ENCODE data around the gene CWH43. TPM values are rescaled to one million over a fixed set of nuclear protein-coding genes. Genes with fewer than 3 reads are reported as not detected.

The CWH43 gene
- total and polyA plus RNA-seq, 4 donors, result 0.65 to 4.2 (median 1.1) TPM

DNA sequence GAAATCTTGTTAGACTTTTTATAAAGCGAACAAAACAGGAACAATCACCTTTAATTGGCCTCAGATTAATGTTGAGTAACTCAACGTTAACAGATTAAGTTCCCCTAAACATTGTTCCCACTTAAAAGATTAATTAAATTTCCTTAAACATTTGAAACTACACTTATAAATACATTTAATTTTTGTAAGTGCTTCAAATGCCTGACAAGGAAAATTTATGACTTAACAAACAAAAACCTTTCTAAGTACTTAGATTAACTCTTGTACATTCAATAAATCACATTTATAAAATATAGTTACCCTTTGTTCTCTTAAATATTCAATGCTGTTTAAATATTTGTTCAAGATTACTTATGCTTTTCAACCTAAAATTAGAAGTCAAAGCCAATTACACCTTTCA is 40.1 kb upstream of the CWH43 start:
- Histone ChIP-seq H3K27ac (ENCODE audit: low read depth in 1 of 2, low read length in 1 of 2) (no peak overlapping the region), H3K9ac (ENCODE audit: insufficient read depth in 1 of 2, low read length in 2 of 2) (no peak overlapping the region), H3K4me1 (ENCODE audit: control insufficient read depth in 5 of 5, insufficient read depth in 5 of 5, low read length in 5 of 5) (no peaks in the 10 kb centered on the region), H3K27me3 (ENCODE audit: control insufficient read depth in 3 of 3, insufficient read depth in 3 of 3, low read length in 2 of 3) (no peaks in the 10 kb centered on the region), H3K36me3 (ENCODE audit: control insufficient read depth in 4 of 4, insufficient read depth in 4 of 4, low read length in 4 of 4) (no peaks in the 10 kb centered on the region), H3K9me3 (ENCODE audit: control insufficient read depth in 4 of 4, insufficient read depth in 3 of 4, low read length in 3 of 4) (no peaks in the 10 kb centered on the region), H3K4me3 (no peak overlapping the region)
- no peak for ATAC-seq (ENCODE audit: insufficient read depth, low FRiP score)
- TF ChIP-seq, protein P1, sequence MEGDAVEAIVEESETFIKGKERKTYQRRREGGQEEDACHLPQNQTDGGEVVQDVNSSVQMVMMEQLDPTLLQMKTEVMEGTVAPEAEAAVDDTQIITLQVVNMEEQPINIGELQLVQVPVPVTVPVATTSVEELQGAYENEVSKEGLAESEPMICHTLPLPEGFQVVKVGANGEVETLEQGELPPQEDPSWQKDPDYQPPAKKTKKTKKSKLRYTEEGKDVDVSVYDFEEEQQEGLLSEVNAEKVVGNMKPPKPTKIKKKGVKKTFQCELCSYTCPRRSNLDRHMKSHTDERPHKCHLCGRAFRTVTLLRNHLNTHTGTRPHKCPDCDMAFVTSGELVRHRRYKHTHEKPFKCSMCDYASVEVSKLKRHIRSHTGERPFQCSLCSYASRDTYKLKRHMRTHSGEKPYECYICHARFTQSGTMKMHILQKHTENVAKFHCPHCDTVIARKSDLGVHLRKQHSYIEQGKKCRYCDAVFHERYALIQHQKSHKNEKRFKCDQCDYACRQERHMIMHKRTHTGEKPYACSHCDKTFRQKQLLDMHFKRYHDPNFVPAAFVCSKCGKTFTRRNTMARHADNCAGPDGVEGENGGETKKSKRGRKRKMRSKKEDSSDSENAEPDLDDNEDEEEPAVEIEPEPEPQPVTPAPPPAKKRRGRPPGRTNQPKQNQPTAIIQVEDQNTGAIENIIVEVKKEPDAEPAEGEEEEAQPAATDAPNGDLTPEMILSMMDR (IDR thresholded peaks at IDR 0.05; ENCODE audit: control extremely low read depth, extremely low read depth), result no peak
- no peak for DNase-seq
- 49 to 57% methylated on average over 2 of the region's 2 CpGs for WGBS, 2 donors

DNA sequence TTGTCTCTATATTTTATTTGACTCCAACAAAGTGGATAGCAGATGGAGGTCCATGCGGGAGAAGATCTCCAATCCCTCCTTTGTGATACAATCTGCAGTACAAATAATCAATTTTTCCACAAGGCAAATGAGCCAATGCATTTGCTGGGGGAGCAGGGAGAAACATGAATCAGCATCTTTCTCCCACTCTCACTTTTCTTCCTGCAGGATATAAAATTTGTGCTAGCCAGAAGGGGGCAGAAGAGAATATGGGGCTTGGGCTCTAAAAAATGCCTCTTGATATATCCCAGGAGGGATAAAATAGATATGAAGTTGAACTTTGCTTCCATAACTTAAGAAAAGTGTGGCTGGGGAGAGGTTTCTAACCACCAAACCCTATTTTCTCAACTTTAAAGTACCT is 38.3 kb upstream of the CWH43 start:
- Histone ChIP-seq H3K27me3 (ENCODE audit: control insufficient read depth in 3 of 3, insufficient read depth in 3 of 3, low read length in 2 of 3) (no peaks in the 10 kb centered on the region), H3K4me1 (ENCODE audit: control insufficient read depth in 5 of 5, insufficient read depth in 5 of 5, low read length in 5 of 5) (no peaks in the 10 kb centered on the region), H3K4me3 (no peak overlapping the region), H3K36me3 (ENCODE audit: control insufficient read depth in 4 of 4, insufficient read depth in 4 of 4, low read length in 4 of 4) (no peaks in the 10 kb centered on the region), H3K9ac (ENCODE audit: insufficient read depth in 1 of 2, low read length in 2 of 2) (no peak overlapping the region), H3K9me3 (ENCODE audit: control insufficient read depth in 4 of 4, insufficient read depth in 3 of 4, low read length in 3 of 4) (no peaks in the 10 kb centered on the region), H3K27ac (ENCODE audit: low read depth in 1 of 2, low read length in 1 of 2) (no peak overlapping the region)
- TF ChIP-seq, protein P1 (IDR thresholded peaks at IDR 0.05; ENCODE audit: control extremely low read depth, extremely low read depth), result no peak
- 93 to 98% methylated on average over 1 of the region's 1 CpG for WGBS, 2 donors
- DNase-seq (no peak), ATAC-seq (ENCODE audit: insufficient read depth, low FRiP score) (no peak)

DNA sequence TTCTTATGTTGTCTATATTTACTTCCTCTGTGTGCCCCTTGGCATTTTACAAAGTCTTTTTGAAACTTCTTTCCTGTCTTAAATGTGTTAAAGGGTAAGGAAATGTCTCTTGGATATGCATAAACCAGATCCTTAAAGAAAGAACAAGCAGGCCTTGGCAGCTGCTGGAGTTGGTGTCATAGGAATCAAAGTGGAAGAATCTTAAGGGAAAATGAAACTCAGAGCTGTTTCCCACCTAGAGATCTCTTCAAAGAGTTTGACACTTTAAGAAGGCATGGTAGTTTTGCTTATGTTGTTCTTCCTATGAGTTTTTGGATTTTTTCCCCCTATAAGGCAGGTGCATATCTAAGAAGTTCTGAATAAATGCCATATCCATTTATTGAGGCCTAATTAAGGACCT is 37.0 kb upstream of the CWH43 start:
- Histone ChIP-seq H3K27ac (ENCODE audit: low read depth in 1 of 2, low read length in 1 of 2) (no peak overlapping the region), H3K36me3 (ENCODE audit: control insufficient read depth in 4 of 4, insufficient read depth in 4 of 4, low read length in 4 of 4) (no peaks in the 10 kb centered on the region), H3K9ac (ENCODE audit: insufficient read depth in 1 of 2, low read length in 2 of 2) (no peak overlapping the region), H3K4me3 (no peak overlapping the region), H3K9me3 (ENCODE audit: control insufficient read depth in 4 of 4, insufficient read depth in 3 of 4, low read length in 3 of 4) (no peaks in the 10 kb centered on the region), H3K4me1 (ENCODE audit: control insufficient read depth in 5 of 5, insufficient read depth in 5 of 5, low read length in 5 of 5) (no peaks in the 10 kb centered on the region), H3K27me3 (ENCODE audit: control insufficient read depth in 3 of 3, insufficient read depth in 3 of 3, low read length in 2 of 3) (no peaks in the 10 kb centered on the region)
- TF ChIP-seq, protein P1 (IDR thresholded peaks at IDR 0.05; ENCODE audit: control extremely low read depth, extremely low read depth), result no peak
- DNase-seq, result no peak
- no peak for ATAC-seq (ENCODE audit: insufficient read depth, low FRiP score)

GRCh38 chr4:48949518-48950219 is 36.4 kb upstream of the CWH43 start:
- Histone ChIP-seq H3K27ac (ENCODE audit: low read depth in 1 of 2, low read length in 1 of 2) (no peak overlapping the region), H3K4me1 (ENCODE audit: control insufficient read depth in 5 of 5, insufficient read depth in 5 of 5, low read length in 5 of 5) (no peaks in the 10 kb centered on the region), H3K27me3 (ENCODE audit: control insufficient read depth in 3 of 3, insufficient read depth in 3 of 3, low read length in 2 of 3) (no peaks in the 10 kb centered on the region), H3K9me3 (ENCODE audit: control insufficient read depth in 4 of 4, insufficient read depth in 3 of 4, low read length in 3 of 4) (no peaks in the 10 kb centered on the region), H3K9ac (ENCODE audit: insufficient read depth in 1 of 2, low read length in 2 of 2) (no peak overlapping the region), H3K4me3 (no peak overlapping the region), H3K36me3 (ENCODE audit: control insufficient read depth in 4 of 4, insufficient read depth in 4 of 4, low read length in 4 of 4) (no peaks in the 10 kb centered on the region)
- TF ChIP-seq, protein P1 (IDR thresholded peaks at IDR 0.05; ENCODE audit: control extremely low read depth, extremely low read depth), result no peak
- ATAC-seq (ENCODE audit: insufficient read depth, low FRiP score) (no peak), DNase-seq (no peak)
- 87 to 88% methylated on average over 4 of the region's 4 CpGs for WGBS, 2 donors
